Measurements from ENCODE around the gene ITGA2.

- TF ChIP-seq, protein P1, sequence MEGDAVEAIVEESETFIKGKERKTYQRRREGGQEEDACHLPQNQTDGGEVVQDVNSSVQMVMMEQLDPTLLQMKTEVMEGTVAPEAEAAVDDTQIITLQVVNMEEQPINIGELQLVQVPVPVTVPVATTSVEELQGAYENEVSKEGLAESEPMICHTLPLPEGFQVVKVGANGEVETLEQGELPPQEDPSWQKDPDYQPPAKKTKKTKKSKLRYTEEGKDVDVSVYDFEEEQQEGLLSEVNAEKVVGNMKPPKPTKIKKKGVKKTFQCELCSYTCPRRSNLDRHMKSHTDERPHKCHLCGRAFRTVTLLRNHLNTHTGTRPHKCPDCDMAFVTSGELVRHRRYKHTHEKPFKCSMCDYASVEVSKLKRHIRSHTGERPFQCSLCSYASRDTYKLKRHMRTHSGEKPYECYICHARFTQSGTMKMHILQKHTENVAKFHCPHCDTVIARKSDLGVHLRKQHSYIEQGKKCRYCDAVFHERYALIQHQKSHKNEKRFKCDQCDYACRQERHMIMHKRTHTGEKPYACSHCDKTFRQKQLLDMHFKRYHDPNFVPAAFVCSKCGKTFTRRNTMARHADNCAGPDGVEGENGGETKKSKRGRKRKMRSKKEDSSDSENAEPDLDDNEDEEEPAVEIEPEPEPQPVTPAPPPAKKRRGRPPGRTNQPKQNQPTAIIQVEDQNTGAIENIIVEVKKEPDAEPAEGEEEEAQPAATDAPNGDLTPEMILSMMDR (conservative IDR thresholded peaks at IDR 0.05): no peak
- no peak for TF ChIP-seq ZFX (IDR thresholded peaks at IDR 0.05)
Measured at GRCh38 chr5:53113947-53114346, 124.8 kb downstream of the ITGA2 start.

Data from C4-2B (cell line).